CD4-positive, alpha-beta T cell treated with Interferon alpha-2 for 1 hour (primary cell): ENCODE measurements around the gene GADD45G.

Experiments
- DNase-seq, 2 donors: peaks; one replicate each; pipeline ENCODE4 v3.0.0-alpha.2; 2020 to 2022

Gene GADD45G

GRCh38 chr9:89632192-89632733 lies 27.5 kb downstream of the GADD45G start:
- DNase-seq: no peak

GRCh38 chr9:89632736-89633135 lies 27.9 kb downstream of the GADD45G start:
- DNase-seq: no peak

- DNase-seq: no peak
Observed at GRCh38 chr9:89633404-89633803, 28.6 kb downstream of the GADD45G start.

GRCh38 chr9:89633920-89634319 lies 29.1 kb downstream of the GADD45G start:
- DNase-seq: no peak

- DNase-seq: no peak
Observed at GRCh38 chr9:89634995-89635742, 30.4 kb downstream of the GADD45G start.

- no peak for DNase-seq
Observed at GRCh38 chr9:89635816-89636215, 31.0 kb downstream of the GADD45G start.

- DNase-seq: no peak
Observed at GRCh38 chr9:89637787-89638186, 33.0 kb downstream of the GADD45G start.

- no peak for DNase-seq
Observed at GRCh38 chr9:89638359-89638758, 33.5 kb downstream of the GADD45G start.

GRCh38 chr9:89638893-89639292 lies 34.1 kb downstream of the GADD45G start:
- DNase-seq: no peak

GRCh38 chr9:89639367-89639795 lies 34.6 kb downstream of the GADD45G start:
- no peak for DNase-seq

- DNase-seq: no peak
Observed at GRCh38 chr9:89639961-89640360, 35.1 kb downstream of the GADD45G start.

GRCh38 chr9:89640361-89640760 lies 35.5 kb downstream of the GADD45G start:
- DNase-seq: peak in 1 of 2 donors; percentile 22

GRCh38 chr9:89640801-89641200 lies 36.0 kb downstream of the GADD45G start:
- DNase-seq: no peak

- DNase-seq: no peak
Observed at GRCh38 chr9:89641980-89642379, 37.2 kb downstream of the GADD45G start.

GRCh38 chr9:89642789-89643188 lies 38.0 kb downstream of the GADD45G start:
- no peak for DNase-seq

GRCh38 chr9:89646189-89646939 lies 41.6 kb downstream of the GADD45G start:
- DNase-seq: no peak

GRCh38 chr9:89647366-89648128 lies 42.7 kb downstream of the GADD45G start:
- no peak for DNase-seq

- no peak for DNase-seq
Observed at GRCh38 chr9:89648247-89649000, 43.6 kb downstream of the GADD45G start.

GRCh38 chr9:89649039-89649691 lies 44.4 kb downstream of the GADD45G start:
- no peak for DNase-seq

GRCh38 chr9:89654025-89654662 lies 49.3 kb downstream of the GADD45G start:
- no peak for DNase-seq
